ENCODE measurements around the gene WHRN. TPM values are rescaled to one million over a fixed set of nuclear protein-coding genes. Genes with fewer than 3 reads are reported as not detected.

The WHRN gene
- total RNA-seq, 2 donors from 2014 or later, result 18.2 to 32.6 TPM

- ATAC-seq (no peak), DNase-seq (no peak)
- no peaks in the 10 kb centered on the region for H3K9me3 ChIP-seq (ENCODE audit: control insufficient read depth, low read length, poor library complexity, severe bottlenecking)
- H3K36me3 Mint-ChIP-seq (ENCODE audit: low read depth), result peaks cover 11% of the 10 kb centered on the region
- H3K27me3 Mint-ChIP-seq, result peaks cover 8% of the 10 kb centered on the region
- peaks cover 16% of the 10 kb centered on the region for H3K4me1 Mint-ChIP-seq
- H3K4me3 Mint-ChIP-seq, result no peak overlapping the region
- peak overlapping the region; percentile 34 for H3K27ac Mint-ChIP-seq
Measured at GRCh38 chr9:114470121-114470520, 35.2 kb downstream of the WHRN start.

- Mint-ChIP-seq H3K27me3 (peaks cover 3% of the 10 kb centered on the region), H3K27ac (peak overlapping the region; percentile 34), H3K4me1 (peaks cover 8% of the 10 kb centered on the region), H3K36me3 (ENCODE audit: low read depth) (peaks cover 6% of the 10 kb centered on the region), H3K4me3 (no peak overlapping the region)
- H3K9me3 ChIP-seq (ENCODE audit: control insufficient read depth, low read length, poor library complexity, severe bottlenecking), result no peaks in the 10 kb centered on the region
- DNase-seq (no peak), ATAC-seq (no peak)
Measured at GRCh38 chr9:114469091-114469853, 36.0 kb downstream of the WHRN start.

- Mint-ChIP-seq H3K27me3 (no peaks in the 10 kb centered on the region), H3K4me1 (peaks cover 3% of the 10 kb centered on the region), H3K36me3 (ENCODE audit: low read depth) (peaks cover 4% of the 10 kb centered on the region), H3K4me3 (no peak overlapping the region), H3K27ac (no peak overlapping the region)
- ATAC-seq (no peak), DNase-seq (no peak)
- H3K9me3 ChIP-seq (ENCODE audit: control insufficient read depth, low read length, poor library complexity, severe bottlenecking), result no peaks in the 10 kb centered on the region
Measured at GRCh38 chr9:114467910-114468309, 37.4 kb downstream of the WHRN start.

GRCh38 chr9:114467226-114467750, 38.0 kb downstream of the WHRN start:
- H3K27me3 Mint-ChIP-seq, result no peaks in the 10 kb centered on the region
- ATAC-seq (no peak), DNase-seq (no peak)
- H3K4me1 Mint-ChIP-seq, result peaks cover 3% of the 10 kb centered on the region
- H3K4me3 Mint-ChIP-seq, result no peak overlapping the region
- no peaks in the 10 kb centered on the region for H3K9me3 ChIP-seq (ENCODE audit: control insufficient read depth, low read length, poor library complexity, severe bottlenecking)
- peaks cover 2% of the 10 kb centered on the region for H3K36me3 Mint-ChIP-seq (ENCODE audit: low read depth)
- H3K27ac Mint-ChIP-seq, result no peak overlapping the region

- Mint-ChIP-seq H3K4me3 (no peak overlapping the region), H3K27ac (no peak overlapping the region), H3K4me1 (peaks cover 3% of the 10 kb centered on the region), H3K36me3 (ENCODE audit: low read depth) (no peaks in the 10 kb centered on the region), H3K27me3 (no peaks in the 10 kb centered on the region)
- no peaks in the 10 kb centered on the region for H3K9me3 ChIP-seq (ENCODE audit: control insufficient read depth, low read length, poor library complexity, severe bottlenecking)
- DNase-seq, result no peak
- no peak for ATAC-seq
Measured at GRCh38 chr9:114465906-114466900, 39.1 kb downstream of the WHRN start.

GRCh38 chr9:114465417-114465816, 39.9 kb downstream of the WHRN start:
- H3K4me3 Mint-ChIP-seq, result no peak overlapping the region
- H3K27ac Mint-ChIP-seq, result peak overlapping the region; percentile 5
- DNase-seq, result no peak

GRCh38 chr9:114464281-114465051, 40.8 kb downstream of the WHRN start:
- H3K4me3 Mint-ChIP-seq, result no peak overlapping the region
- no peak for DNase-seq
- no peaks in the 10 kb centered on the region for H3K36me3 Mint-ChIP-seq (ENCODE audit: low read depth)
- H3K9me3 ChIP-seq (ENCODE audit: control insufficient read depth, low read length, poor library complexity, severe bottlenecking), result no peaks in the 10 kb centered on the region
- ATAC-seq, result no peak
- no peaks in the 10 kb centered on the region for H3K27me3 Mint-ChIP-seq
- no peak overlapping the region for H3K27ac Mint-ChIP-seq
- H3K4me1 Mint-ChIP-seq, result peaks cover 3% of the 10 kb centered on the region

More at GRCh38 chr9:114465417-114465816, 39.9 kb downstream of the WHRN start:
- Mint-ChIP-seq H3K36me3 (ENCODE audit: low read depth) (no peaks in the 10 kb centered on the region), H3K27me3 (no peaks in the 10 kb centered on the region), H3K4me1 (peaks cover 3% of the 10 kb centered on the region)
- no peak for ATAC-seq
- H3K9me3 ChIP-seq (ENCODE audit: control insufficient read depth, low read length, poor library complexity, severe bottlenecking), result no peaks in the 10 kb centered on the region

GRCh38 chr9:114462791-114463190, 42.5 kb downstream of the WHRN start:
- DNase-seq (no peak), ATAC-seq (no peak)
- H3K27ac Mint-ChIP-seq, result peak overlapping the region; percentile 80
- H3K9me3 ChIP-seq (ENCODE audit: control insufficient read depth, low read length, poor library complexity, severe bottlenecking), result no peaks in the 10 kb centered on the region
- no peaks in the 10 kb centered on the region for H3K36me3 Mint-ChIP-seq (ENCODE audit: low read depth)
- H3K4me3 Mint-ChIP-seq, result peak overlapping the region; percentile 53
- peaks cover 3% of the 10 kb centered on the region for H3K4me1 Mint-ChIP-seq
- no peaks in the 10 kb centered on the region for H3K27me3 Mint-ChIP-seq

GRCh38 chr9:114461468-114461867, 43.8 kb downstream of the WHRN start:
- Mint-ChIP-seq H3K27ac (peak overlapping the region; percentile 34), H3K4me1 (no peaks in the 10 kb centered on the region), H3K27me3 (no peaks in the 10 kb centered on the region), H3K36me3 (ENCODE audit: low read depth) (no peaks in the 10 kb centered on the region), H3K4me3 (no peak overlapping the region)
- no peaks in the 10 kb centered on the region for H3K9me3 ChIP-seq (ENCODE audit: control insufficient read depth, low read length, poor library complexity, severe bottlenecking)
- no peak for ATAC-seq
- no peak for DNase-seq

- Mint-ChIP-seq H3K27ac (no peak overlapping the region), H3K4me1 (no peaks in the 10 kb centered on the region), H3K27me3 (no peaks in the 10 kb centered on the region), H3K4me3 (no peak overlapping the region), H3K36me3 (ENCODE audit: low read depth) (peaks cover 3% of the 10 kb centered on the region)
- DNase-seq, result no peak
- no peaks in the 10 kb centered on the region for H3K9me3 ChIP-seq (ENCODE audit: control insufficient read depth, low read length, poor library complexity, severe bottlenecking)
- no peak for ATAC-seq
Measured at GRCh38 chr9:114460513-114461199, 44.6 kb downstream of the WHRN start.

- peaks cover 3% of the 10 kb centered on the region for H3K36me3 Mint-ChIP-seq (ENCODE audit: low read depth)
- no peaks in the 10 kb centered on the region for H3K27me3 Mint-ChIP-seq
- no peaks in the 10 kb centered on the region for H3K9me3 ChIP-seq (ENCODE audit: control insufficient read depth, low read length, poor library complexity, severe bottlenecking)
- no peaks in the 10 kb centered on the region for H3K4me1 Mint-ChIP-seq
- ATAC-seq (no peak), DNase-seq (no peak)
- no peak overlapping the region for H3K27ac Mint-ChIP-seq
- H3K4me3 Mint-ChIP-seq, result no peak overlapping the region
Measured at GRCh38 chr9:114459464-114459863, 45.8 kb downstream of the WHRN start.

- H3K4me1 Mint-ChIP-seq, result peaks cover 12% of the 10 kb centered on the region
- DNase-seq (no peak), ATAC-seq (no peak)
- no peak overlapping the region for H3K4me3 Mint-ChIP-seq
- H3K27ac Mint-ChIP-seq, result no peak overlapping the region
- H3K27me3 Mint-ChIP-seq, result no peaks in the 10 kb centered on the region
- H3K36me3 Mint-ChIP-seq (ENCODE audit: low read depth), result peaks cover 3% of the 10 kb centered on the region
- H3K9me3 ChIP-seq (ENCODE audit: control insufficient read depth, low read length, poor library complexity, severe bottlenecking), result no peaks in the 10 kb centered on the region
Measured at GRCh38 chr9:114456929-114457328, 48.3 kb downstream of the WHRN start.

Measured in T-helper 17 cell (primary cell).